Smooth muscle cell (in vitro differentiated cells): ENCODE measurements around the gene ATG4D. TPM values are rescaled to one million over a fixed set of nuclear protein-coding genes. Genes with fewer than 3 reads are reported as not detected.
"Not testable (repeated sequence)": the region's sequence is repeated elsewhere in the genome, so short reads cannot be mapped to it uniquely, and the experiment has no call there.

Source experiments
- DNase-seq: peaks from one replicate; lab custom pipeline; 2025; ENCODE audit not compliant: unreplicated experiment; lab: John Stamatoyannopoulos, UW
- H2AFZ ChIP-seq: fragments of 200-600 bp; sonication (generic); 2 replicates; pipeline ENCODE4 v1.6.0; 2016; ENCODE audit warnings: antibody characterized with exemption, low read depth, mild to moderate bottlenecking
- H3F3A ChIP-seq: fragments of 200-600 bp; sonication (generic); 2 replicates; pipeline ENCODE4 v1.6.0; 2017; ENCODE audit warnings: antibody characterized with exemption, low read depth
- H3K27ac ChIP-seq: fragments of 200-600 bp; sonication (generic); 2 replicates; pipeline ENCODE4 v1.5.1; 2016; ENCODE audit warnings: low read depth, mild to moderate bottlenecking
- H3K27me3 ChIP-seq: fragments of 200-600 bp; sonication (generic); 2 replicates; pipeline ENCODE4 v1.6.1; 2016; ENCODE audit warnings: low read depth, mild to moderate bottlenecking
- H3K36me3 ChIP-seq: fragments of 200-600 bp; sonication (generic); 2 replicates; pipeline ENCODE4 v1.5.1; 2016; ENCODE audit warnings: low read depth
- H3K4me1 ChIP-seq: fragments of 200-600 bp; sonication (generic); 2 replicates; pipeline ENCODE4 v1.5.1; 2016; ENCODE audit warnings: low read depth
- H3K4me2 ChIP-seq: fragments of 200-600 bp; sonication (generic); 2 replicates; pipeline ENCODE4 v1.6.0; 2016; ENCODE audit warnings: mild to moderate bottlenecking
- H3K4me3 ChIP-seq: fragments of 200-600 bp; sonication (generic); 2 replicates; pipeline ENCODE4 v1.5.1; 2016; ENCODE audit warnings: mild to moderate bottlenecking
- H3K79me2 ChIP-seq: fragments of 200-600 bp; sonication (generic); 2 replicates; pipeline ENCODE4 v1.6.0; 2016; ENCODE audit warnings: low read depth, mild to moderate bottlenecking
- H3K9ac ChIP-seq: fragments of 200-600 bp; sonication (generic); 2 replicates; pipeline ENCODE4 v1.6.0; 2016; ENCODE audit warnings: low read depth
- H3K9me3 ChIP-seq: fragments of 200-600 bp; sonication (generic); replicated peaks from 2 replicates; pipeline ENCODE4 v1.5.1; 2016; ENCODE audit warnings: low read depth
- H4K20me1 ChIP-seq: fragments of 200-600 bp; sonication (generic); 2 replicates; pipeline ENCODE4 v1.6.0; 2016; ENCODE audit warnings: low read depth
- CTCF ChIP-seq: fragments of 200-600 bp; sonication (generic); IDR thresholded peaks from 2 replicates; pipeline ENCODE4 v1.5.1; 2017; ENCODE audit warnings: borderline replicate concordance, mild to moderate bottlenecking, antibody characterized with exemption; ENCODE audit not compliant: insufficient read depth, poor library complexity, severe bottlenecking
- WGBS: methylation state at CpG from one replicate; pipeline ENCODE4 v1.1.7; 2016; ENCODE audit warnings: low lambda C conversion rate; 5-methylcytosine and 5-hydroxymethylcytosine counted together
- polyA plus RNA-seq: library from polyadenylated mRNA; unstranded; fragments of >200 nt; fragmentation: Nextera tagmentation; extraction: Ambion mirVana; gene quantifications from 2 replicates; pipeline ENCODE4 v1.2.1, GENCODE V29; 2016
- total RNA-seq: library from RNA; depleted of rRNA; stranded (reverse); fragments of >200 nt; gene quantifications from 2 replicates; pipeline ENCODE4 v1.2.3, GENCODE V29; 2014

ATG4D gene
- total and polyA plus RNA-seq, 2 experiments from 2014 or later: 12.9 to 19.0 TPM

- H3K27me3 ChIP-seq: no peaks in the 10 kb centered on the region
- H3K9ac ChIP-seq: no peak overlapping the region
- DNase-seq: no peak
- H3K4me3 ChIP-seq: no peak overlapping the region
- TF ChIP-seq CTCF: no peak
- H4K20me1 ChIP-seq: peaks cover 17% of the 10 kb centered on the region
- WGBS: 99% methylated on average over 6 of the region's 6 CpGs
- H3K4me2 ChIP-seq: no peak overlapping the region
- peaks cover 17% of the 10 kb centered on the region for H3K79me2 ChIP-seq
- H3K4me1 ChIP-seq: no peaks in the 10 kb centered on the region
- H3K27ac ChIP-seq: no peak overlapping the region
- no peak overlapping the region for H2AFZ ChIP-seq
- H3K36me3 ChIP-seq: no peaks in the 10 kb centered on the region
- H3K9me3 ChIP-seq: no peaks in the 10 kb centered on the region
- H3F3A ChIP-seq: peaks cover 12% of the 10 kb centered on the region
Measured at GRCh38 chr19:10550336-10550735, 6.6 kb downstream of the ATG4D start.

GRCh38 chr19:10551006-10551405 lies 7.3 kb downstream of the ATG4D start:
- H3K27me3 ChIP-seq, H3K9ac ChIP-seq, H3K36me3 ChIP-seq, H3K9me3 ChIP-seq, H2AFZ ChIP-seq, DNase-seq, H3K4me2 ChIP-seq, H3K4me3 ChIP-seq, H3K27ac ChIP-seq, H3K4me1 ChIP-seq: not testable (repeated sequence)
- WGBS: 98% methylated on average over 9 of the region's 9 CpGs
- Histone ChIP-seq H3K79me2 (peaks cover 10% of the 10 kb centered on the region), H3F3A (peaks cover 12% of the 10 kb centered on the region), H4K20me1 (peaks cover 17% of the 10 kb centered on the region)

GRCh38 chr19:10551698-10552301 lies 8.1 kb downstream of the ATG4D start:
- no peak overlapping the region for H2AFZ ChIP-seq
- no peak for TF ChIP-seq CTCF
- H3K4me2 ChIP-seq: no peak overlapping the region
- DNase-seq: no peak
- H3K9ac ChIP-seq: no peak overlapping the region
- no peaks in the 10 kb centered on the region for H3K4me1 ChIP-seq
- 98% methylated on average over 12 of the region's 12 CpGs for WGBS
- peaks cover 4% of the 10 kb centered on the region for H3K79me2 ChIP-seq
- no peak overlapping the region for H3K4me3 ChIP-seq
- peaks cover 12% of the 10 kb centered on the region for H3F3A ChIP-seq
- H4K20me1 ChIP-seq: peaks cover 17% of the 10 kb centered on the region
- no peaks in the 10 kb centered on the region for H3K27me3 ChIP-seq
- H3K36me3 ChIP-seq: no peaks in the 10 kb centered on the region
- H3K9me3 ChIP-seq: no peaks in the 10 kb centered on the region
- no peak overlapping the region for H3K27ac ChIP-seq

GRCh38 chr19:10552510-10553053 lies 8.9 kb downstream of the ATG4D start:
- Histone ChIP-seq H3K4me1 (no peaks in the 10 kb centered on the region), H3K4me2 (no peak overlapping the region), H2AFZ (no peak overlapping the region), H3K36me3 (no peaks in the 10 kb centered on the region), H3K9me3 (no peaks in the 10 kb centered on the region), H3K9ac (no peak overlapping the region), H3K27me3 (no peaks in the 10 kb centered on the region), H3K4me3 (no peak overlapping the region), H4K20me1 (peaks cover 17% of the 10 kb centered on the region), H3K79me2 (no peaks in the 10 kb centered on the region), H3K27ac (no peak overlapping the region), H3F3A (peaks cover 12% of the 10 kb centered on the region)
- TF ChIP-seq CTCF: no peak
- DNase-seq: no peak
- WGBS: 97% methylated on average over 12 of the region's 12 CpGs
